GM13977 (cell line): ENCODE results near the gene CPB1.

Experiments
- DNase-seq: peaks from one replicate; pipeline ENCODE4 v3.0.0; 2012; ENCODE audit warnings: low spot score
- CTCF ChIP-seq: IDR thresholded peaks from 2 replicates; pipeline ENCODE4 v1.5.1; 2012; ENCODE audit warnings: mild to moderate bottlenecking, control low read depth; ENCODE audit not compliant: insufficient read depth; ENCODE audit errors: extremely low read depth, missing control alignments
- in situ Hi-C: fragments of 300-500 bp; cut with MboI; formaldehyde crosslinking; loops from one replicate; pipeline ENCODE4 v1.12.0; 2022; ENCODE audit warnings: low sequenced_read_pairs, low pct_unique_long_range_greater_than_20kb, mixed read lengths, inconsistent platforms; ENCODE audit not compliant: unreplicated experiment

The CPB1 gene

GRCh38 chr3:148896062-148896461, 68.5 kb downstream of the CPB1 start:
- no peak for DNase-seq
- no peak for TF ChIP-seq CTCF
- in situ Hi-C loops = no loop called here

- DNase-seq = no peak
- in situ Hi-C loops = no loop called here
- no peak for TF ChIP-seq CTCF
Measured at GRCh38 chr3:148901987-148902791, 74.6 kb downstream of the CPB1 start.

- no peak for DNase-seq
- in situ Hi-C loops = no loop called here
- no peak for TF ChIP-seq CTCF
Measured at GRCh38 chr3:148903022-148903442, 75.4 kb downstream of the CPB1 start.

GRCh38 chr3:148903941-148904340, 76.3 kb downstream of the CPB1 start:
- no peak for DNase-seq
- no peak for TF ChIP-seq CTCF
- in situ Hi-C loops = no loop called here

GRCh38 chr3:148906667-148907066, 79.1 kb downstream of the CPB1 start:
- no peak for TF ChIP-seq CTCF
- no peak for DNase-seq
- in situ Hi-C loops = no loop called here
